A673 (cell line): Measurements from ENCODE around the gene SCCPDH. TPM values are rescaled to one million over a fixed set of nuclear protein-coding genes. Genes with fewer than 3 reads are reported as not detected.

Experiments
- BruUV-seq: library from RNA; stranded (reverse); fragments of 400-500 nt; replicated peaks from 2 replicates; lab custom pipeline; 2021; lab: Mats Ljungman, UMichigan
- CTCF ChIA-PET: fragments of 300-600 bp; sonication (Branson Sonifier 250); formaldehyde crosslinking; loops from one replicate; lab custom pipeline; 2022; ENCODE audit warnings: antibody characterized with exemption; lab: Charles Lee
- POLR2A ChIA-PET: fragments of 300-600 bp; sonication (Branson Sonifier 250); formaldehyde crosslinking; loops from one replicate; lab custom pipeline; 2022; ENCODE audit warnings: antibody characterized with exemption; ENCODE audit not compliant: low non-redundant PET; lab: Charles Lee
- DNase-seq: peaks from one replicate; pipeline ENCODE4 v3.0.0-alpha.2; 2015; ENCODE audit warnings: low spot score
- H3K27ac ChIP-seq: fragments of 200-600 bp; sonication (generic); 2 replicates; pipeline ENCODE4 v1.5.1; 2016; ENCODE audit warnings: mixed run types, low read depth, mild to moderate bottlenecking, mixed read lengths, antibody characterized with exemption, low read length; ENCODE audit not compliant: poor library complexity, severe bottlenecking
- H3K27me3 ChIP-seq: fragments of 200-600 bp; sonication (generic); replicated peaks from 2 replicates; pipeline ENCODE4 v1.6.1; 2017; ENCODE audit warnings: mixed run types, low read depth, mild to moderate bottlenecking, mixed read lengths, antibody characterized with exemption, low read length; ENCODE audit not compliant: insufficient read depth, poor library complexity
- H3K36me3 ChIP-seq: fragments of 200-600 bp; sonication (generic); 2 replicates; pipeline ENCODE4 v1.6.1; 2016; ENCODE audit warnings: mixed run types, mild to moderate bottlenecking, mixed read lengths, antibody characterized with exemption, low read length; ENCODE audit not compliant: insufficient read depth, poor library complexity, severe bottlenecking
- H3K4me1 ChIP-seq: fragments of 200-600 bp; sonication (generic); 2 replicates; pipeline ENCODE4 v1.6.1; 2017; ENCODE audit warnings: mixed run types, mild to moderate bottlenecking, mixed read lengths, antibody characterized with exemption, low read length; ENCODE audit not compliant: insufficient read depth, poor library complexity, severe bottlenecking
- H3K4me3 ChIP-seq: fragments of 200-600 bp; sonication (generic); 2 replicates; pipeline ENCODE4 v1.5.1; 2016; ENCODE audit warnings: low read depth, mixed run types, mild to moderate bottlenecking, mixed read lengths, low read length; ENCODE audit not compliant: poor library complexity, severe bottlenecking
- H3K9me3 ChIP-seq: fragments of 200-600 bp; sonication (generic); 2 replicates; pipeline ENCODE4 v1.6.1; 2016; ENCODE audit warnings: mixed run types, low read depth, mild to moderate bottlenecking, mixed read lengths, antibody characterized with exemption, low read length; ENCODE audit not compliant: poor library complexity, severe bottlenecking
- CTCF ChIP-seq: fragments of 300-800, 200-600 bp; sonication (generic); conservative IDR thresholded peaks from 2 replicates; pipeline ENCODE4 v1.5.1; 2017; ENCODE audit warnings: low read depth, mild to moderate bottlenecking, antibody characterized with exemption, low read length, moderate library complexity, mixed read lengths
- EZH2 ChIP-seq: fragments of 200-600 bp; sonication (generic); IDR thresholded peaks from 2 replicates; pipeline ENCODE4 v1.6.1; 2017; ENCODE audit warnings: borderline replicate concordance, low read depth, mild to moderate bottlenecking, mixed read lengths, antibody characterized with exemption, low read length; ENCODE audit not compliant: poor library complexity, severe bottlenecking
- intact Hi-C: fragments of 100-400 bp; cut with micrococcal nuclease; formaldehyde crosslinking; loops from one replicate; pipeline ENCODE4 v1.10.0; 2022; ENCODE audit not compliant: unreplicated experiment
- total RNA-seq: library from RNA; stranded (reverse); gene quantifications from 2 replicates; pipeline ENCODE4 v1.2.3, GENCODE V29; 2021

The SCCPDH gene
- total RNA-seq, 1 experiment from 2014 or later = 41.7 TPM

GRCh38 chr1:246794048-246794827, 70.0 kb downstream of the SCCPDH start:
- Histone ChIP-seq H3K4me3 (no peak overlapping the region), H3K4me1 (no peaks in the 10 kb centered on the region), H3K9me3 (no peaks in the 10 kb centered on the region), H3K36me3 (no peaks in the 10 kb centered on the region), H3K27ac (no peak overlapping the region), H3K27me3 (no peaks in the 10 kb centered on the region)
- ChIA-PET CTCF (no interaction called here), POLR2A (no interaction called here)
- TF ChIP-seq EZH2 (no peak), CTCF (no peak)
- intact Hi-C loops = no loop called here
- no peak for DNase-seq
- BruUV-seq = no TSS peak

GRCh38 chr1:246794828-246795671, 70.8 kb downstream of the SCCPDH start:
- Histone ChIP-seq H3K9me3 (no peaks in the 10 kb centered on the region), H3K36me3 (no peaks in the 10 kb centered on the region), H3K27me3 (no peaks in the 10 kb centered on the region), H3K4me1 (no peaks in the 10 kb centered on the region), H3K4me3 (no peak overlapping the region), H3K27ac (no peak overlapping the region)
- intact Hi-C loops = no loop called here
- BruUV-seq = no TSS peak
- CTCF ChIA-PET = interaction anchor here (0.6 kb wide), 1 partner anchor 44 kb away, joined by 3 read pairs; no protein-coding TSS in a partner anchor
- no peak for DNase-seq
- POLR2A ChIA-PET = no interaction called here
- TF ChIP-seq EZH2 (no peak), CTCF (no peak)

GRCh38 chr1:246795906-246796694, 71.9 kb downstream of the SCCPDH start:
- Histone ChIP-seq H3K4me1 (no peaks in the 10 kb centered on the region), H3K9me3 (no peaks in the 10 kb centered on the region), H3K27me3 (no peaks in the 10 kb centered on the region), H3K4me3 (no peak overlapping the region), H3K36me3 (no peaks in the 10 kb centered on the region), H3K27ac (no peak overlapping the region)
- no peak for DNase-seq
- BruUV-seq = no TSS peak
- intact Hi-C loops = no loop called here
- ChIA-PET CTCF (no interaction called here), POLR2A (no interaction called here)
- TF ChIP-seq CTCF = no peak
- TF ChIP-seq EZH2 = no peak
